Mucosa of rectum (tissue), 2 donors: ENCODE measurements around the gene STH.
"Not testable (repeated sequence)": the region's sequence is repeated elsewhere in the genome, so short reads cannot be mapped to it uniquely, and the experiment has no call there.

Source experiments
- H3K27ac ChIP-seq, 2 donors: one replicate each; pipeline ENCODE4 v1.7.0; 2013; ENCODE audit warnings: inconsistent platforms in 2 of 2, low read depth in 2 of 2, low read length in 2 of 2
- H3K27me3 ChIP-seq, 2 donors: one replicate each; pipeline ENCODE4 v1.7.0; 2013; ENCODE audit warnings: low read length in 2 of 2; ENCODE audit not compliant: control insufficient read depth in 2 of 2, insufficient read depth in 2 of 2
- H3K36me3 ChIP-seq, 2 donors: one replicate each; pipeline ENCODE4 v1.7.0; 2013; ENCODE audit warnings: low read length in 2 of 2; ENCODE audit not compliant: control insufficient read depth in 2 of 2, insufficient read depth in 2 of 2
- H3K4me1 ChIP-seq, 2 donors: one replicate each; pipeline ENCODE4 v1.7.0; 2013; ENCODE audit warnings: low read length in 2 of 2, mild to moderate bottlenecking in 1 of 2; ENCODE audit not compliant: control insufficient read depth in 2 of 2, insufficient read depth in 2 of 2
- H3K4me3 ChIP-seq, 2 donors: one replicate each; pipeline ENCODE4 v1.7.0; 2013; ENCODE audit warnings: low read length in 2 of 2
- H3K9ac ChIP-seq, 2 donors: one replicate each; pipeline ENCODE4 v1.7.0; 2013; ENCODE audit warnings: low read length in 2 of 2, low read depth in 1 of 2, mild to moderate bottlenecking in 1 of 2
- H3K9me3 ChIP-seq, 2 donors: one replicate each; pipeline ENCODE4 v1.7.0; 2013; ENCODE audit warnings: low read length in 2 of 2; ENCODE audit not compliant: control insufficient read depth in 2 of 2
- donor health status: healthy.
- donor health status: Normal muscosa, but diverticular disease.

The STH gene

DNA sequence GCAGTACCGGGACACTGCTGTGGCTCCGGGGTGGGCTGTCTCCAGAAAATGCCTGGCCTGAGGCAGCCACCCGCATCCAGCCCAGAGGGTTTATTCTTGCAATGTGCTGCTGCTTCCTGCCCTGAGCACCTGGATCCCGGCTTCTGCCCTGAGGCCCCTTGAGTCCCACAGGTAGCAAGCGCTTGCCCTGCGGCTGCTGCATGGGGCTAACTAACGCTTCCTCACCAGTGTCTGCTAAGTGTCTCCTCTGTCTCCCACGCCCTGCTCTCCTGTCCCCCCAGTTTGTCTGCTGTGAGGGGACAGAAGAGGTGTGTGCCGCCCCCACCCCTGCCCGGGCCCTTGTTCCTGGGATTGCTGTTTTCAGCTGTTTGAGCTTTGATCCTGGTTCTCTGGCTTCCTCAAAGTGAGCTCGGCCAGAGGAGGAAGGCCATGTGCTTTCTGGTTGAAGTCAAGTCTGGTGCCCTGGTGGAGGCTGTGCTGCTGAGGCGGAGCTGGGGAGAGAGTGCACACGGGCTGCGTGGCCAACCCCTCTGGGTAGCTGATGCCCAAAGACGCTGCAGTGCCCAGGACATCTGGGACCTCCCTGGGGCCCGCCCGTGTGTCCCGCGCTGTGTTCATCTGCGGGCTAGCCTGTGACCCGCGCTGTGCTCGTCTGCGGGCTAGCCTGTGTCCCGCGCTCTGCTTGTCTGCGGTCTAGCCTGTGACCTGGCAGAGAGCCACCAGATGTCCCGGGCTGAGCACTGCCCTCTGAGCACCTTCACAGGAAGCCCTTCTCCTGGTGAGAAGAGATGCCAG is 12.9 kb downstream of the STH start:
- no peak overlapping the region for H3K9ac ChIP-seq
- H3K4me3 ChIP-seq, result no peak overlapping the region
- H3K9me3 ChIP-seq, result no peaks in the 10 kb centered on the region
- H3K27me3 ChIP-seq, result no peaks in the 10 kb centered on the region
- no peaks in the 10 kb centered on the region for H3K4me1 ChIP-seq
- no peaks in the 10 kb centered on the region for H3K36me3 ChIP-seq
- no peak overlapping the region for H3K27ac ChIP-seq

DNA sequence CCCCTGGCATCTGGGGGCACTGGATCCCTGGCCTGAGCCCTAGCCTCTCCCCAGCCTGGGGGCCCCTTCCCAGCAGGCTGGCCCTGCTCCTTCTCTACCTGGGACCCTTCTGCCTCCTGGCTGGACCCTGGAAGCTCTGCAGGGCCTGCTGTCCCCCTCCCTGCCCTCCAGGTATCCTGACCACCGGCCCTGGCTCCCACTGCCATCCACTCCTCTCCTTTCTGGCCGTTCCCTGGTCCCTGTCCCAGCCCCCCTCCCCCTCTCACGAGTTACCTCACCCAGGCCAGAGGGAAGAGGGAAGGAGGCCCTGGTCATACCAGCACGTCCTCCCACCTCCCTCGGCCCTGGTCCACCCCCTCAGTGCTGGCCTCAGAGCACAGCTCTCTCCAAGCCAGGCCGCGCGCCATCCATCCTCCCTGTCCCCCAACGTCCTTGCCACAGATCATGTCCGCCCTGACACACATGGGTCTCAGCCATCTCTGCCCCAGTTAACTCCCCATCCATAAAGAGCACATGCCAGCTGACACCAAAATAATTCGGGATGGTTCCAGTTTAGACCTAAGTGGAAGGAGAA is 13.5 kb downstream of the STH start:
- no peaks in the 10 kb centered on the region for H3K4me1 ChIP-seq
- no peaks in the 10 kb centered on the region for H3K27me3 ChIP-seq
- H3K9ac ChIP-seq, result no peak overlapping the region
- no peak overlapping the region for H3K27ac ChIP-seq
- no peak overlapping the region for H3K4me3 ChIP-seq
- H3K9me3 ChIP-seq, result no peaks in the 10 kb centered on the region
- no peaks in the 10 kb centered on the region for H3K36me3 ChIP-seq

GRCh38 chr17:46013127-46013501 is 14.1 kb downstream of the STH start:
- Histone ChIP-seq H3K9me3 (no peaks in the 10 kb centered on the region), H3K27ac (no peak overlapping the region), H3K4me1 (no peaks in the 10 kb centered on the region), H3K9ac (no peak overlapping the region), H3K36me3 (no peaks in the 10 kb centered on the region), H3K27me3 (no peaks in the 10 kb centered on the region), H3K4me3 (no peak overlapping the region)

- Histone ChIP-seq H3K9ac (no peak overlapping the region), H3K36me3 (no peaks in the 10 kb centered on the region), H3K27ac (no peak overlapping the region), H3K4me1 (no peaks in the 10 kb centered on the region), H3K9me3 (no peaks in the 10 kb centered on the region), H3K27me3 (no peaks in the 10 kb centered on the region), H3K4me3 (no peak overlapping the region)
Measured at GRCh38 chr17:46013502-46014165, 14.6 kb downstream of the STH start.

DNA sequence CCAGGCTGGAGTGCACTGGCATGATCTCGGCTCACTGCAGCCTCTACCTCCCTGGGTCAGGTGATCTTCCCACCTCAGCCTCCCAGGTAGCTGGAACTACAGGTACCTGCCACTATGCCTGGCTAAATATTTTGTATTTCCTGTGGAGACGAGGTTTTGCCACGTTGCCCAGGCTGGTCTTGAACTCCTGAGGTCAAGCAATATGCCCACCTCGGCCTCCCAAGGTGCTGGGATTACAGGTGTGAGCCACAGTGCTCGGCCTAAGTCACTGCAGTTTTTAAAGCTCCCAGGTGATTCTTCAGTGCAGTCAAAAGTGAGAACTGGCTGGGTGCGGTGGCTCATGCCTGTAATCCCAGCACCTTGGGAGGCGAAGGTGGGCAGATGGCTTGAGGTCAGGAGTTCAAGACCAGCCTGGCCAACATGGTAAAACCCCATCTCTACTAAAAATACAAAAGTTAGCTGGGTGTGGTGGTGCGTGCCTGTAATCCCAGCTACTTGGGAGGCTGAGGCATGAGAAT is 20.4 kb downstream of the STH start:
- not testable (repeated sequence) for H3K27ac ChIP-seq, H3K36me3 ChIP-seq, H3K9ac ChIP-seq, H3K4me3 ChIP-seq, H3K9me3 ChIP-seq, H3K4me1 ChIP-seq, H3K27me3 ChIP-seq

GRCh38 chr17:46020023-46020761 is 21.1 kb downstream of the STH start:
- Histone ChIP-seq H3K9ac (no peak overlapping the region), H3K27me3 (no peaks in the 10 kb centered on the region), H3K36me3 (peaks cover 0 to 6% of the 10 kb centered on the region in 2 donors), H3K9me3 (no peaks in the 10 kb centered on the region), H3K27ac (peak overlapping the region in 1 of 2 donors; percentile 4), H3K4me1 (no peaks in the 10 kb centered on the region), H3K4me3 (no peak overlapping the region)

- Histone ChIP-seq H3K36me3 (peaks cover 0 to 7% of the 10 kb centered on the region in 2 donors), H3K9ac (no peak overlapping the region), H3K4me1 (peaks cover 0 to 2% of the 10 kb centered on the region in 2 donors), H3K4me3 (no peak overlapping the region), H3K27ac (no peak overlapping the region), H3K27me3 (no peaks in the 10 kb centered on the region), H3K9me3 (no peaks in the 10 kb centered on the region)
Measured at GRCh38 chr17:46020998-46021397, 21.9 kb downstream of the STH start.

- not testable (repeated sequence) for H3K27ac ChIP-seq, H3K4me3 ChIP-seq, H3K9ac ChIP-seq, H3K9me3 ChIP-seq, H3K27me3 ChIP-seq, H3K4me1 ChIP-seq
- peaks cover 15 to 19% of the 10 kb centered on the region in 2 donors for H3K36me3 ChIP-seq
Measured at GRCh38 chr17:46023366-46023765, 24.3 kb downstream of the STH start.

- Histone ChIP-seq H3K27me3 (no peaks in the 10 kb centered on the region), H3K4me1 (peaks cover 0 to 2% of the 10 kb centered on the region in 2 donors), H3K4me3 (no peak overlapping the region), H3K36me3 (peaks cover 17 to 24% of the 10 kb centered on the region in 2 donors), H3K27ac (no peak overlapping the region), H3K9me3 (no peaks in the 10 kb centered on the region), H3K9ac (no peak overlapping the region)
Measured at GRCh38 chr17:46023783-46024388, 24.8 kb downstream of the STH start.
